A549 (cell line): ENCODE data around the gene HTRA2. TPM values are rescaled to one million over a fixed set of nuclear protein-coding genes. Genes with fewer than 3 reads are reported as not detected.

Experiments used
- ATAC-seq, 2 experiments: fragments of 200-7000 bp in 1 of 2; fragments of >200 bp in 1 of 2; cut with Nextera tagmentation in 1 of 2; cut with Tn5 transposase in 1 of 2; 3 replicates each; pipeline versions ENCODE4 v1.8.0 to v1.9.1; 2018 to 2020; ENCODE audit warnings: mild to moderate bottlenecking in 1 of 2, moderate library complexity in 1 of 2
- CTCF ChIA-PET: fragments of 300-600 bp; sonication (Branson Sonifier 250); formaldehyde crosslinking; extraction: SDS; loops from one replicate; lab custom pipeline; 2021; ENCODE audit warnings: antibody characterized with exemption, inconsistent platforms; lab: Yijun Ruan, JAX
- POLR2A ChIA-PET: fragments of 350-600 bp; formaldehyde crosslinking; extraction: SDS; loops from one replicate; lab custom pipeline; 2021; ENCODE audit warnings: antibody characterized with exemption, inconsistent platforms; lab: Yijun Ruan, JAX
- DNase-seq, 2 experiments: peaks; one replicate each; pipeline versions ENCODE4 v3.0.0 to v3.0.0-alpha.2; 2011 to 2016; ENCODE audit warnings: low read depth in 1 of 2, low spot score in 1 of 2
- FAIRE-seq: peaks from 2 replicates; lab custom pipeline; 2011; peaks lifted over from hg19 to GRCh38; lab: Jason Lieb, UNC
- H3K27ac ChIP-seq, 2 experiments: fragments of >200 bp; sonication (Bioruptor Twin); formaldehyde crosslinking; 3 replicates each; pipeline ENCODE4 v1.5.1; 2016 to 2017
- H3K4me1 ChIP-seq: fragments of >200 bp; sonication (Bioruptor Twin); formaldehyde crosslinking; 3 replicates; pipeline ENCODE4 v1.6.1; 2016
- H3K4me2 ChIP-seq: fragments of >200 bp; sonication (Bioruptor Twin); formaldehyde crosslinking; 3 replicates; pipeline ENCODE4 v1.6.1; 2016
- H3K4me3 ChIP-seq: fragments of >200 bp; sonication (Bioruptor Twin); formaldehyde crosslinking; 3 replicates; pipeline ENCODE4 v1.5.1; 2016
- H3K9me3 ChIP-seq: fragments of >200 bp; sonication (Bioruptor Twin); formaldehyde crosslinking; 3 replicates; pipeline ENCODE4 v1.6.1; 2016
- BCL3 ChIP-seq: fragments of >200 bp; sonication (Bioruptor Twin); formaldehyde crosslinking; IDR thresholded peaks from 3 replicates; pipeline ENCODE4 v1.6.1; 2016
- BHLHE40 ChIP-seq: IDR thresholded peaks from 2 replicates; pipeline ENCODE4 v1.6.1; 2012; ENCODE audit warnings: low read depth, low read length, inconsistent platforms
- CBX8 ChIP-seq: fragments of 200-600 bp; sonication (generic); IDR thresholded peaks from 2 replicates; pipeline ENCODE4 v1.6.1; 2016
- CEBPB ChIP-seq, 2 experiments: fragments of >200 bp in 1 of 2; sonication (Bioruptor Twin) in 1 of 2; formaldehyde crosslinking in 1 of 2; IDR thresholded peaks; 2 replicates each; pipeline ENCODE4 v1.6.1; 2012 to 2016
- CHD2 ChIP-seq: fragments of 150-350 bp; IDR thresholded peaks from 2 replicates; pipeline ENCODE4 v1.6.1; 2014; ENCODE audit warnings: low read length; ENCODE audit not compliant: partially characterized antibody
- CHD4 ChIP-seq: fragments of 200-600 bp; sonication (generic); IDR thresholded peaks from 2 replicates; pipeline ENCODE4 v1.6.1; 2016; ENCODE audit warnings: antibody characterized with exemption, mild to moderate bottlenecking, borderline replicate concordance
- E2F6 ChIP-seq: IDR thresholded peaks from 2 replicates; pipeline ENCODE4 v1.6.1; 2012; ENCODE audit warnings: low read depth, borderline replicate concordance
- EHMT2 ChIP-seq: fragments of 200-600 bp; sonication (generic); IDR thresholded peaks from 2 replicates; pipeline ENCODE4 v1.6.1; 2016; ENCODE audit warnings: antibody characterized with exemption, low read depth, mild to moderate bottlenecking, moderate library complexity
- ELK1 ChIP-seq: fragments of 150-350 bp; IDR thresholded peaks from 2 replicates; pipeline ENCODE4 v1.6.1; 2014; ENCODE audit warnings: low read depth, mild to moderate bottlenecking, low read length
- FOSB ChIP-seq: fragments of 250-450 bp; sonication (Bioruptor Pico); IDR thresholded peaks from 2 replicates; pipeline ENCODE4 v1.5.0; 2020; ENCODE audit warnings: mild to moderate bottlenecking, moderate library complexity
- HMGXB4 ChIP-seq: fragments of 250-450 bp; sonication (Bioruptor Pico); IDR thresholded peaks from 2 replicates; pipeline ENCODE4 v1.5.0; 2021; ENCODE audit warnings: mild to moderate bottlenecking, moderate library complexity, borderline replicate concordance
- HOXB13 ChIP-seq: fragments of 250-450 bp; sonication (Bioruptor Pico); IDR thresholded peaks from 2 replicates; pipeline ENCODE4 v1.5.0; 2020; ENCODE audit warnings: low read depth, mild to moderate bottlenecking, moderate library complexity
- MAX ChIP-seq: IDR thresholded peaks from 2 replicates; pipeline ENCODE4 v1.6.1; 2012
- MAZ ChIP-seq: fragments of 150-350 bp; IDR thresholded peaks from 2 replicates; pipeline ENCODE4 v1.6.1; 2014; ENCODE audit warnings: antibody characterized with exemption, low read depth, low read length, borderline replicate concordance
- MYC ChIP-seq: IDR thresholded peaks from 2 replicates; pipeline ENCODE4 v1.6.1; 2012; ENCODE audit warnings: mild to moderate bottlenecking, inconsistent platforms, low read length, improper control_type of control experiment, borderline replicate concordance
- NPAS2 ChIP-seq: fragments of 250-450 bp; sonication (Bioruptor Pico); IDR thresholded peaks from 2 replicates; pipeline ENCODE4 v1.8.0; 2022; ENCODE audit warnings: mild to moderate bottlenecking, moderate library complexity, borderline replicate concordance
- NR3C1 ChIP-seq: fragments of >200 bp; sonication (Bioruptor Twin); formaldehyde crosslinking; IDR thresholded peaks from 3 replicates; pipeline ENCODE4 v1.6.1; 2017
- POLR2A ChIP-seq: IDR thresholded peaks from 2 replicates; pipeline ENCODE4 v1.6.1; 2012; ENCODE audit warnings: mild to moderate bottlenecking, low read length
- POLR2AphosphoS2 ChIP-seq: conservative IDR thresholded peaks from 2 replicates; pipeline ENCODE4 v1.6.1; 2012; ENCODE audit warnings: low read length, improper control_type of control experiment, inconsistent platforms
- RFX5 ChIP-seq: fragments of 450-650 bp; IDR thresholded peaks from 2 replicates; pipeline ENCODE4 v1.7.1; 2014; ENCODE audit warnings: antibody characterized with exemption, mild to moderate bottlenecking, moderate library complexity
- SMC3 ChIP-seq: fragments of >200 bp; sonication (Bioruptor Twin); formaldehyde crosslinking; IDR thresholded peaks from 3 replicates; pipeline ENCODE4 v1.6.1; 2018; ENCODE audit warnings: inconsistent platforms
- TFCP2L1 ChIP-seq: fragments of 250-450 bp; sonication (Bioruptor Pico); IDR thresholded peaks from 2 replicates; pipeline ENCODE4 v1.5.0; 2021; ENCODE audit warnings: mild to moderate bottlenecking
- TP53 ChIP-seq: fragments of 250-450 bp; sonication (Bioruptor Pico); IDR thresholded peaks from 2 replicates; pipeline ENCODE4 v1.5.0; 2021; ENCODE audit warnings: mild to moderate bottlenecking, moderate library complexity
- USF2 ChIP-seq: fragments of 450-650 bp; IDR thresholded peaks from 2 replicates; pipeline ENCODE4 v1.6.1; 2014; ENCODE audit warnings: antibody characterized with exemption
- ZC3H11A ChIP-seq: fragments of 450-650 bp; IDR thresholded peaks from 2 replicates; pipeline ENCODE4 v1.6.1; 2014; ENCODE audit warnings: antibody characterized with exemption, mild to moderate bottlenecking
- ZNF302 ChIP-seq: fragments of 250-450 bp; sonication (Bioruptor Pico); IDR thresholded peaks from 2 replicates; pipeline ENCODE4 v1.9.0; 2021; ENCODE audit warnings: inconsistent platforms, mild to moderate bottlenecking, moderate library complexity
- ZSCAN20 ChIP-seq: fragments of 250-450 bp; sonication (Bioruptor Pico); IDR thresholded peaks from 2 replicates; pipeline ENCODE4 v1.8.0; 2022; ENCODE audit warnings: mild to moderate bottlenecking, moderate library complexity
- WGBS: methylation state at CpG from one replicate; pipeline ENCODE4 v1.1.6; 2017; ENCODE audit errors: missing lambda C conversion rate; 5-methylcytosine and 5-hydroxymethylcytosine counted together
- polyA plus RNA-seq, 4 experiments: library from polyadenylated mRNA; depleted of rRNA in 3 of 4; stranded (reverse); fragments of >200 nt; fragmentation: RNase III in 1 of 4; extraction: RNeasy Plus Mini Kit Qiagen cat#74134 plus additional on column Dnase treatment in 1 of 4; gene quantifications; 2 replicates in 3 of 4; 3 replicates in 1 of 4; pipeline ENCODE4 v1.2.3, GENCODE V29; 2011 to 2017

The HTRA2 gene
- polyA plus RNA-seq, 2 of the 4 experiments (the other 2 are of a cell fraction), result 28.7 to 36.5 TPM

- WGBS, result 90% methylated on average over 14 of the region's 14 CpGs
- peak overlapping the region in 1 of 2 experiments; percentile 95; a peak in 3 of 6 replicates for H3K27ac ChIP-seq
- POLR2A ChIA-PET, result interaction anchor here (0.8 to 1.8 kb wide), 2 partner anchors 23 to 24 kb away, joined by 3 to 6 read pairs; partner anchors contain the start of genes AUP1, CCDC142, HTRA2 and TTC31
These were observed 24.1 kb upstream of the HTRA2 start for GRCh38 chr2:74505448-74506246.

GRCh38 chr2:74507145-74507925 lies 22.4 kb upstream of the HTRA2 start, which contains the start of gene PCGF1:
PCGF1 (minus strand) TSS chr2:74507695; CDS start chr2:74507668, 27 bp downstream.
- H3K4me1 ChIP-seq, result peaks cover 28% of the 10 kb centered on the region
- H3K4me3 ChIP-seq, result peak within 1 kb of the TSS; percentile 78
- ATAC-seq (peak; percentile 81 to 91), DNase-seq (peak; percentile 97 to 99), FAIRE-seq (no peak)
- CTCF ChIA-PET, result interaction anchor here (0.8 to 5.0 kb wide), 12 partner anchors 9 to 85 kb away, joined by 3 to 39 read pairs (median 6); partner anchors contain the start of genes AUP1, CCDC142, HTRA2 and TTC31
- POLR2A ChIA-PET, result interaction anchor here (1.0 to 1.8 kb wide), 7 partner anchors 11 to 82 kb away, joined by 3 to 8 read pairs (median 4); partner anchors contain the start of genes AUP1 and HTRA2
- peak within 1 kb of the TSS; percentile 95 to 99 for H3K27ac ChIP-seq
- no peaks in the 10 kb centered on the region for H3K9me3 ChIP-seq
- H3K4me2 ChIP-seq, result peak within 1 kb of the TSS; percentile 94
- WGBS, result 2% methylated on average over 37 of the region's 56 CpGs
- TF ChIP-seq CEBPB (IDR thresholded peaks at IDR 0.05), result peak in 1 of 2 experiments; percentile 53; a peak in 2 of 4 replicates
- 0 out of 2 replicates have a peak, but pooled peaks have one; percentile 16 for TF ChIP-seq BHLHE40
- peak; percentile 77 for TF ChIP-seq POLR2A
- 0 out of 2 replicates have a peak, but pooled peaks have one; percentile 27 for TF ChIP-seq ELK1
- TF ChIP-seq EHMT2, result no peak
- TF ChIP-seq USF2, result peak; percentile 77
- no peak for TF ChIP-seq ZC3H11A
- TF ChIP-seq NPAS2, result peak; percentile 95
- peak; percentile 42; the same call in 1 of the 2 replicates for TF ChIP-seq MYC
- TF ChIP-seq MAX, result peak; percentile 87
- no peak for TF ChIP-seq CHD4
- TF ChIP-seq BCL3, result no peak
- no peak for TF ChIP-seq HMGXB4 (CRISPR knock-in tag)
- TF ChIP-seq SMC3, result peak; percentile 47; the same call in 2 of the 3 replicates

More at GRCh38 chr2:74505448-74506246, 24.1 kb upstream of the HTRA2 start:
- ATAC-seq (no peak), DNase-seq (no peak), FAIRE-seq (no peak)
- peak overlapping the region; percentile 94 for H3K4me2 ChIP-seq
- peaks cover 33% of the 10 kb centered on the region for H3K4me1 ChIP-seq
- H3K9me3 ChIP-seq, result no peaks in the 10 kb centered on the region
- TF ChIP-seq MAX (no peak), CHD4 (no peak), TP53 (CRISPR knock-in tag) (no peak), E2F6 (no peak), FOSB (CRISPR knock-in tag) (no peak), MAZ (no peak), TFCP2L1 (CRISPR knock-in tag) (no peak), CHD2 (no peak), CBX8 (no peak), BCL3 (no peak), POLR2AphosphoS2 (no peak), BHLHE40 (no peak), ZC3H11A (no peak), CEBPB (IDR thresholded peaks at IDR 0.05) (no peak), HOXB13 (CRISPR knock-in tag) (no peak), RFX5 (no peak), ZNF302 (CRISPR knock-in tag) (no peak), ZSCAN20 (no peak), NR3C1 (no peak)
- CTCF ChIA-PET, result interaction anchor here (0.7 to 15.5 kb wide), 11 partner anchors 9 to 87 kb away, joined by 3 to 184 read pairs (median 5); partner anchors contain the start of genes AUP1, CCDC142, HTRA2 and TTC31
- peak overlapping the region; percentile 78; the same call in 2 of the 3 replicates for H3K4me3 ChIP-seq
